GM18867 (cell line): ENCODE data around the gene FAM131A.
A peak's percentile ranks its signal among the peaks of the same experiment; 100 is the strongest.

ENCODE experiments used
- ATAC-seq: cut with Tn5 transposase; IDR thresholded peaks from one replicate; pipeline ENCODE4 v1.9.1; 2021; ENCODE audit warnings: mild to moderate bottlenecking, moderate library complexity; ENCODE audit not compliant: unreplicated experiment

FAM131A gene

DNA sequence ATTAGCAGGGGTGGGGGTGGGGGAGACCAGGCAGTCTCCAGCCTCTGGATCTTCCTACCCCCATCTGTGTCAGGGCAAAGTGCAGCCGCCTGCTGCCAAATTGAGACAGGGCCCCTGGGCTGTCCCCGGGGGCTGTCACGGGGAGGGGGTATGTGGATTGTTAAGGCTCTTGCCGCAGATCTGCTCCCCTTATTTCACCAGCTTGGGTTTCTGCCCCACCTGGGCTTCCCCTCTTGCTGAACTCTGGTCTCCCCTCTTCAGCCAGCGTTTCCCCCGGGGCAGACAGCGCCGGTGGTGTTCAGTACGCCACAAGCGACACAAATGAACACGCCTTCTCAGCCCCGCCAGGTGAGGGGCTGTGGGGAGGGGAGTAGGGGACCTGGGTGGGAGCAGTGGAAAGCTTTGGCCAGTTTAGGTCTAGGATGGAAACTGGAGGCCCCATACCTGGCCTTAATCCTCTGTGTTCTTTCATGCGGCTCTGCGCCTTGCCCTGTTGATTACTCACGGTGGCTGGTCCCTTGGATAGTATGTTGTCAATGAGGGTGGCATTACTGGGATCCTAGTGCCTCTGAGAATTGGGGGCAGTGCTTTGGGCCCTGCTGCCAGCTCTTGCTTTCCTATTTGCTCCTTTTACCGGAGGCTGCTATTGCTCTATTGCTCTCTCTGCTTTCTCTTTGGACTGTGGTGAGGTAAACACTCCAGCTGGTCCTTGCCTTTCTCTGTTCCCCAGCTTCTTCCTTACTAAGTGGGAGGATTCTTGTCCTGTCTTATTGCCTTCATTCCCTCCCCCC, 21.3 kb upstream of the FAM131A start:
- no peak for ATAC-seq

GRCh38 chr3:184316792-184317191, 20.6 kb upstream of the FAM131A start:
- ATAC-seq: no peak

- ATAC-seq: no peak
Measured at GRCh38 chr3:184317201-184317600, 20.2 kb upstream of the FAM131A start.

- no peak for ATAC-seq
Measured at GRCh38 chr3:184320104-184320445, 17.3 kb upstream of the FAM131A start.

GRCh38 chr3:184321666-184322065, 15.7 kb upstream of the FAM131A start:
- no peak for ATAC-seq

DNA sequence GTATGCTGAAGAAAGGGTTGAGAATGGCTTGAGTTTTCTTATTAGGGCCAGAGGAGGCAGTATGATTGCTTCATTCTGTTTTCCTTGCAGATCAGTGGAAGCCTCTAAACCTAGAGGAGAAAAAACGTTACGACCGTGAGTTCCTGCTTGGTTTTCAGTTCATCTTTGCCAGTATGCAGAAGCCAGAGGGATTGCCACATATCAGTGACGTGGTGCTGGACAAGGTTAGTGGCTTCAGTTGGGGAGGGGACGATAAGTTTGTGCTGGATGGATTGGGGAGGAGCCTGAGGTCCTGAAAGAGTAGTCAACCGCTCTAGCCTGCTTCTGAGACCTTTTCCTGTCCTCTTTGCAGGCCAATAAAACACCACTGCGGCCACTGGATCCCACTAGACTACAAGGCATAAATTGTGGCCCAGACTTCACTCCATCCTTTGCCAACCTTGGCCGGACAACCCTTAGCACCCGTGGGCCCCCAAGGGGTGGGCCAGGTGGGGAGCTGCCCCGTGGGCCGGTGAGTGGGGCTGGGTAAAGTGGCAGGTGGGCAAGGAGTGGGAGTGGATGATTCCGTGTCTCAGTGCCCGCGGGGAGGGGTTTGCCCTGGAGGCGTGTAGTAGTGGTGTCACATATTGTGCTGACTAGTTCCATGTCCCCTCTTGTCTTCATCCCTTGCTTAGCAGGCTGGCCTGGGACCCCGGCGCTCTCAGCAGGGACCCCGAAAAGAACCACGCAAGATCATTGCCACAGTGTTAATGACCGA, 14.5 kb upstream of the FAM131A start:
- ATAC-seq: no peak

GRCh38 chr3:184323696-184324095, 13.7 kb upstream of the FAM131A start:
- ATAC-seq: no peak

- no peak for ATAC-seq
Measured at GRCh38 chr3:184325269-184325668, 12.1 kb upstream of the FAM131A start.

GRCh38 chr3:184325715-184326369, 11.6 kb upstream of the FAM131A start:
- ATAC-seq: no peak

- ATAC-seq: no peak
Measured at GRCh38 chr3:184327171-184327570, 10.2 kb upstream of the FAM131A start.

- no peak for ATAC-seq
Measured at GRCh38 chr3:184328516-184328915, 8.9 kb upstream of the FAM131A start.

DNA sequence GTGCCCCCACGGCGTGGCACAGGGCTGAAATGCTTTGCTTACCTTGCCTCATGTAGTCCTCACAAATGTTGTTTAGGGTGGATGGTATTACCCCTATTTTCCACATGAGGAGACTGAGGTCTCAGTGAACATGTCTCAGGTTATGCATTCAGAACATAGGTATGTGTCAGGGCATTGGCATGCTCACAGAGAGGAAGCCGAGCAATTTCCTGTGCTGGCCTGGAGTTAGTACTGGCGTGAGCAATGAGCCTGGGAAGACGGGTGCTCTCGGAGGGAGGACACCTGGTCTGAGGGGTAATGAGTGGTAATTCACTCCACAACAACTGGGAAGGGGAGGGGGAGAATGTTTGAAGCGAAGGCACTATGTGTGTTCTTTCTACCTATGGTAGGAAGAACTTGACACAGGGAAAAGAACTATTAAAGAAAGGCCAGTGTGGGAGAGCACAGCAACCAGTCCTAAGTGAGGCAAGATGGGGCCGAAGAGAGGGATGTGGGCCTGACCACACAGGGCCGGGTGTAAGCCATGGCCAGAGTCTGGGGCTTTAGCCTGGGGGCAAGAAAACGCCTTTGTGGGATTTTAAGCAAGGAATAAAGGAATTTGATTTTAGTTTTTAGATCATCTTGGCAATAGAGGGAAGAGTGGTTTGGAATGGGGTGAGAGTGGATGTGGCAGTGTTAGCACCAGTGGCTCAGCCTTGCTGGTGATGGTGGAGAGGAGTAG, 4.9 kb upstream of the FAM131A start:
- no peak for ATAC-seq

DNA sequence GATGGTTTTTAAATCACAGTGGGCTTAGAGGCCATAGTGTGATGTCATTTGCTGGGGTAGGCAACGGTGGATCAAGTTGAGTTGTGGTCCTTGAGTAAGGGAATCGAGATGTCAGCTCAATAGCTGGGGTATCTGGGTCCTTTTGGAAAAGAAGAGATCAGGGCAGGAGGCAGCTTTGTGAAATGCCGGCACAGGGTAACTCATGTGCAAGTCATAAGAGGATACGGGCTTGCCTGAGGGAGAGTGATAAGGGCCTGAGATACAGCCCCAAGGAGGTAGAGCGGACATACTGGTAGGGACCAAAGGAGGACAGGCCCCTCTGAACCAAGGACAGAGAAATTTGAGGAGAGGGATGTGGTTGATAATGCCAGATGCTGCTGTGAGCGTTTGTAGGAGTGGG, 4.2 kb upstream of the FAM131A start:
- no peak for ATAC-seq

DNA sequence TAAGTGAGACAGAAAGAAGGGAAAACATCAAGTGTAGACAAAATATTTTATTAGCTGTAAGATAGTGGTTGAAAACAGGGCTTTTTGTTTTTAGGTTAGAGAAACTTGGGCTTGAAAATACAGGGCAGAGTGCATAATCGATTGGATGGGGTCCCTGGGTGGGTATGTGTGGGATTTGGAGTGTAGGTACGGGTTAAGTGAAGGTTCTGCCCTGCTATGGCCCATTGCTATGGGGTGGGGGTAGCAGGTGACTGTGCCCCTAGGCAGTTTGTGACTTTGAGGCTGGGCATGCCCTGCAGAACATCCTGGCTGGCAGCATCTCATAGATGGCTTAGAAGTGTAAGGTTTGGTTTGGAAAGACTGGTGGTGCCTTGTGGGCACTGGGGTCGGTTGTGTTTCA, 3.7 kb upstream of the FAM131A start:
- ATAC-seq: no peak

- ATAC-seq: no peak
Measured at GRCh38 chr3:184334470-184335158, 2.8 kb upstream of the FAM131A start.

GRCh38 chr3:184335291-184335660, 2.1 kb upstream of the FAM131A start:
- no peak for ATAC-seq

- peak; percentile 77 for ATAC-seq
Measured at GRCh38 chr3:184335661-184336546, 1.5 kb upstream of the FAM131A start.

GRCh38 chr3:184336547-184337398, 627 bp upstream of the FAM131A start:
- ATAC-seq: no peak

GRCh38 chr3:184337981-184338380, 581 bp downstream of the FAM131A start:
- ATAC-seq: no peak
